ENCODE results near the gene TACR3.

The TACR3 gene, protein sequence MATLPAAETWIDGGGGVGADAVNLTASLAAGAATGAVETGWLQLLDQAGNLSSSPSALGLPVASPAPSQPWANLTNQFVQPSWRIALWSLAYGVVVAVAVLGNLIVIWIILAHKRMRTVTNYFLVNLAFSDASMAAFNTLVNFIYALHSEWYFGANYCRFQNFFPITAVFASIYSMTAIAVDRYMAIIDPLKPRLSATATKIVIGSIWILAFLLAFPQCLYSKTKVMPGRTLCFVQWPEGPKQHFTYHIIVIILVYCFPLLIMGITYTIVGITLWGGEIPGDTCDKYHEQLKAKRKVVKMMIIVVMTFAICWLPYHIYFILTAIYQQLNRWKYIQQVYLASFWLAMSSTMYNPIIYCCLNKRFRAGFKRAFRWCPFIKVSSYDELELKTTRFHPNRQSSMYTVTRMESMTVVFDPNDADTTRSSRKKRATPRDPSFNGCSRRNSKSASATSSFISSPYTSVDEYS

DNA sequence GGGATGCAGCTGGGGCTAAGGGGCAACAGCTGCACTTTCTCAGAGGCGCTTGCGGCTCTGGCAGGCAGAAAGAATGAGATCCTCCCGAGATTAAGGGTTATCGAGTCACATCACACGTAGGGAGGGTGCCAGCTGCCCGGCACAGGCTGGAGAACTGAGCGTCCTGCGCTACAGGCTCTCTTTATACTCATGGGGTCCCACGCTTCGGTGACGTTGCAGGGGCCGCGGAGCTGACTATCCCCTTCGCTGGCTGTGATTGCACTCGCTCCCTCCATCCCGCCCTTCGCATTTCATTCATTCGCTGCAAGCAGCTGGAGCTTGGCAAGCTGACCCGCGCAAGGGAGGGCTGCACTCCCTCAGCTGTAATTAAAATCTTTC, at the start of gene TACR3:
TSS of gene TACR3 (minus strand) at position 156 of the 378 bp plus-strand sequence. CDS start 310 bp downstream, outside the sequence.
- TF ChIP-seq EZH2 (IDR thresholded peaks at IDR 0.05; ENCODE audit: borderline replicate concordance, low read depth, low read length, severe bottlenecking): no peak
- TF ChIP-seq, protein P1, sequence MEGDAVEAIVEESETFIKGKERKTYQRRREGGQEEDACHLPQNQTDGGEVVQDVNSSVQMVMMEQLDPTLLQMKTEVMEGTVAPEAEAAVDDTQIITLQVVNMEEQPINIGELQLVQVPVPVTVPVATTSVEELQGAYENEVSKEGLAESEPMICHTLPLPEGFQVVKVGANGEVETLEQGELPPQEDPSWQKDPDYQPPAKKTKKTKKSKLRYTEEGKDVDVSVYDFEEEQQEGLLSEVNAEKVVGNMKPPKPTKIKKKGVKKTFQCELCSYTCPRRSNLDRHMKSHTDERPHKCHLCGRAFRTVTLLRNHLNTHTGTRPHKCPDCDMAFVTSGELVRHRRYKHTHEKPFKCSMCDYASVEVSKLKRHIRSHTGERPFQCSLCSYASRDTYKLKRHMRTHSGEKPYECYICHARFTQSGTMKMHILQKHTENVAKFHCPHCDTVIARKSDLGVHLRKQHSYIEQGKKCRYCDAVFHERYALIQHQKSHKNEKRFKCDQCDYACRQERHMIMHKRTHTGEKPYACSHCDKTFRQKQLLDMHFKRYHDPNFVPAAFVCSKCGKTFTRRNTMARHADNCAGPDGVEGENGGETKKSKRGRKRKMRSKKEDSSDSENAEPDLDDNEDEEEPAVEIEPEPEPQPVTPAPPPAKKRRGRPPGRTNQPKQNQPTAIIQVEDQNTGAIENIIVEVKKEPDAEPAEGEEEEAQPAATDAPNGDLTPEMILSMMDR (IDR thresholded peaks at IDR 0.05; ENCODE audit: borderline replicate concordance, extremely low read depth, low read length, poor library complexity, severe bottlenecking): no peak
- H3K4me3 ChIP-seq (ENCODE audit: low read depth in 1 of 2, low read length in 2 of 2): no peak within 1 kb of the TSS

DNA sequence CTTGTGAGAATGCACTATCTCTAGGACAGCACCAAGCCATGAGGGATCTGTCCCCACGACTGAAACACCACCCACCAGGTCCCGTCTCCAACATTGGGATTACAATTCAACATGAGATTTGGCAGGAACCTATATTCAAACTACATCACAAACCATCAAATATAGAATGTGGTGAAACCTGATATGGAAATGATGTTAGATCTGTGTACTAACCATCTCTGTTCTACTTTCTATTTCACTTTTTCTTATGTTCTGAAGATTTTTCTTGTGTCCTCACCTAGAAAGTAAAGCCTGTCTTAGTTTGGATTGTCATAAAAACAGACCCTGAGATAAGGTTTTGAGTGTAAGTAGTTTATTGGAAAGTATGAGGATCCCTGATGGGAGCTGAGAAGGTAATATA, 37.8 kb upstream of the TACR3 start:
- TF ChIP-seq, protein P1 (IDR thresholded peaks at IDR 0.05; ENCODE audit: borderline replicate concordance, extremely low read depth, low read length, poor library complexity, severe bottlenecking): no peak
- no peak for TF ChIP-seq EZH2 (IDR thresholded peaks at IDR 0.05; ENCODE audit: borderline replicate concordance, low read depth, low read length, severe bottlenecking)
- no peaks in the 10 kb centered on the region for H3K4me1 ChIP-seq (ENCODE audit: insufficient read depth, low read length)
- H3K36me3 ChIP-seq (ENCODE audit: insufficient read depth, low read length): no peaks in the 10 kb centered on the region
- no peaks in the 10 kb centered on the region for H4K20me1 ChIP-seq (ENCODE audit: insufficient read depth, low read length)
- no peak overlapping the region for H3K9ac ChIP-seq (ENCODE audit: low read depth, low read length)
- H3K27ac ChIP-seq (ENCODE audit: low read length): no peak overlapping the region
- H3K9me3 ChIP-seq (ENCODE audit: insufficient read depth, low read length, severe bottlenecking): no peaks in the 10 kb centered on the region
- no peaks in the 10 kb centered on the region for H3K27me3 ChIP-seq (ENCODE audit: insufficient read depth, low read length, poor library complexity)
- ATAC-seq (ENCODE audit: insufficient read depth, low read depth) (no peak), DNase-seq (no peak)
- H3K79me2 ChIP-seq (ENCODE audit: insufficient read depth, low read length): no peaks in the 10 kb centered on the region
- H2AFZ ChIP-seq (ENCODE audit: low read depth, low read length): no peak overlapping the region
- no peak overlapping the region for H3K4me2 ChIP-seq (ENCODE audit: insufficient read depth, low read length)
- H3K4me3 ChIP-seq (ENCODE audit: low read depth in 1 of 2, low read length in 2 of 2): no peak overlapping the region

More for the DNA sequence above, at the start of gene TACR3:
- H3K27ac ChIP-seq (ENCODE audit: low read length): no peak within 1 kb of the TSS
- no peak for DNase-seq
- H3K27me3 ChIP-seq (ENCODE audit: insufficient read depth, low read length, poor library complexity): no peaks in the 10 kb centered on the region
- ATAC-seq (ENCODE audit: insufficient read depth, low read depth): no peak
- H3K4me1 ChIP-seq (ENCODE audit: insufficient read depth, low read length): no peaks in the 10 kb centered on the region
- H2AFZ ChIP-seq (ENCODE audit: low read depth, low read length): no peak within 1 kb of the TSS
- H3K9me3 ChIP-seq (ENCODE audit: insufficient read depth, low read length, severe bottlenecking): no peaks in the 10 kb centered on the region
- H3K9ac ChIP-seq (ENCODE audit: low read depth, low read length): no peak within 1 kb of the TSS
- H3K79me2 ChIP-seq (ENCODE audit: insufficient read depth, low read length): no peaks in the 10 kb centered on the region
- H3K4me2 ChIP-seq (ENCODE audit: insufficient read depth, low read length): no peak within 1 kb of the TSS
- no peaks in the 10 kb centered on the region for H3K36me3 ChIP-seq (ENCODE audit: insufficient read depth, low read length)
- no peaks in the 10 kb centered on the region for H4K20me1 ChIP-seq (ENCODE audit: insufficient read depth, low read length)

DNA sequence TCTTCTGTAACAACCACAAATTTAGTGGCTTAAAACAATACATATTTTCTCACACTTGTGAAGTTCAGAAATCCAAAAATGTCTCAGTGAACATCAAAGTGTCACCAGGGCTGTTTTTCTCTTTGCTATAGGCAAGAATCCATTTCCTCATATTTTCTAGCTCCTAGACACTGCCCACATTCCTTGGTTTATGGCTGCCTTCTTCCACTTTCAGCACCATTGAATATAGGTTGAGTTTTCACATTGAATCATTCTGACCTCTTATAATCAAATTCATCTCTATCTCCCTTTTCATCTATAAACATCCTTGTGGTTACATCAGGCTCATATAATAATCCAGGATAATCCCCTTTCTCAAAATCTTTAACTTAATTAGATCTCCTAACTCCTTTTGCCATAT, 37.0 kb upstream of the TACR3 start:
- no peaks in the 10 kb centered on the region for H3K79me2 ChIP-seq (ENCODE audit: insufficient read depth, low read length)
- H2AFZ ChIP-seq (ENCODE audit: low read depth, low read length): no peak overlapping the region
- ATAC-seq (ENCODE audit: insufficient read depth, low read depth) (no peak), DNase-seq (no peak)
- H3K36me3 ChIP-seq (ENCODE audit: insufficient read depth, low read length): no peaks in the 10 kb centered on the region
- TF ChIP-seq EZH2 (IDR thresholded peaks at IDR 0.05; ENCODE audit: borderline replicate concordance, low read depth, low read length, severe bottlenecking): no peak
- TF ChIP-seq, protein P1 (IDR thresholded peaks at IDR 0.05; ENCODE audit: borderline replicate concordance, extremely low read depth, low read length, poor library complexity, severe bottlenecking): no peak
- H3K9me3 ChIP-seq (ENCODE audit: insufficient read depth, low read length, severe bottlenecking): no peaks in the 10 kb centered on the region
- H3K27ac ChIP-seq (ENCODE audit: low read length): no peak overlapping the region
- H3K27me3 ChIP-seq (ENCODE audit: insufficient read depth, low read length, poor library complexity): no peaks in the 10 kb centered on the region
- no peaks in the 10 kb centered on the region for H3K4me1 ChIP-seq (ENCODE audit: insufficient read depth, low read length)
- H3K4me2 ChIP-seq (ENCODE audit: insufficient read depth, low read length): no peak overlapping the region
- no peaks in the 10 kb centered on the region for H4K20me1 ChIP-seq (ENCODE audit: insufficient read depth, low read length)
- no peak overlapping the region for H3K9ac ChIP-seq (ENCODE audit: low read depth, low read length)
- no peak overlapping the region for H3K4me3 ChIP-seq (ENCODE audit: low read depth in 1 of 2, low read length in 2 of 2)

Measured in DND-41 (cell line).